ENCODE results near the gene SERPINE2. TPM values are rescaled to one million over a fixed set of nuclear protein-coding genes. Genes with fewer than 3 reads are reported as not detected.

Gene SERPINE2
- total and polyA plus RNA-seq, 11 donors, result 9.3 to 61.7 (median 22.1) TPM

- Histone ChIP-seq H3K27ac (no peak overlapping the region), H3K27me3 (no peaks in the 10 kb centered on the region), H3K4me1 (peaks cover 0 to 61% (median 17%) of the 10 kb centered on the region in 12 donors), H3K9me3 (no peaks in the 10 kb centered on the region), H3K36me3 (no peaks in the 10 kb centered on the region), H3K4me3 (no peak overlapping the region)
- no peak for ATAC-seq
- 45 to 56% (median 53%) methylated on average over 5 of the region's 5 CpGs for WGBS, 4 donors
- no peak for TF ChIP-seq POLR2A (IDR thresholded peaks at IDR 0.05)
- TF ChIP-seq CTCF (IDR thresholded peaks at IDR 0.05), result no peak
- intact Hi-C loops (cut with DNase I), result no loop called here
- no peak for DNase-seq
Measured at GRCh38 chr2:223947711-223948205, 91.3 kb downstream of the SERPINE2 start.

GRCh38 chr2:223945755-223946154 is 93.3 kb downstream of the SERPINE2 start:
- Histone ChIP-seq H3K27ac (peak overlapping the region in 1 of 12 donors; percentile 98), H3K9me3 (no peaks in the 10 kb centered on the region), H3K4me3 (peak overlapping the region in 8 of 12 donors; percentile 89 to 100 (median 98)), H3K36me3 (no peaks in the 10 kb centered on the region), H3K27me3 (no peaks in the 10 kb centered on the region), H3K4me1 (peaks cover 0 to 74% (median 28%) of the 10 kb centered on the region in 12 donors)
- TF ChIP-seq POLR2A (IDR thresholded peaks at IDR 0.05) (no peak), CTCF (IDR thresholded peaks at IDR 0.05) (no peak)
- intact Hi-C loops (cut with DNase I), result loop anchor here in 1 of 10 donors (1.0 kb wide), 1 partner anchor 12 kb away; the partner anchor contains the start of gene MRPL44
- DNase-seq, result no peak
- no peak for ATAC-seq
- WGBS, 4 donors, result 44 to 51% (median 48%) methylated on average over 4 of the region's 4 CpGs

GRCh38 chr2:223944703-223945531 is 94.2 kb downstream of the SERPINE2 start, which contains the start of gene WDFY1:
Gene WDFY1, minus strand, starts transcription at chr2:223945335. Its CDS starts 51 bp downstream, at chr2:223945284.
- intact Hi-C loops (cut with DNase I), result loop anchor here in 1 of 10 donors (1.0 kb wide), 1 partner anchor 12 kb away; the partner anchor contains the start of gene MRPL44
- TF ChIP-seq CTCF (IDR thresholded peaks at IDR 0.05) (peak in 1 of 12 donors; percentile 8), POLR2A (IDR thresholded peaks at IDR 0.05) (peak in 1 of 2 donors; percentile 70)
- WGBS, 4 donors, result 0 to 2% (median 1%) methylated on average over 26 to 87 of the region's 87 CpGs
- peaks cover 0 to 74% (median 29%) of the 10 kb centered on the region in 12 donors for H3K4me1 ChIP-seq
- DNase-seq (peak; percentile 90 to 96 (median 93)), ATAC-seq (peak; percentile 87 to 98 (median 96))
- H3K4me3 ChIP-seq, result peak within 1 kb of the TSS; percentile 70 to 100 (median 96)
- peak within 1 kb of the TSS; percentile 89 to 98 (median 95) for H3K27ac ChIP-seq
- no peaks in the 10 kb centered on the region for H3K36me3 ChIP-seq
- no peaks in the 10 kb centered on the region for H3K9me3 ChIP-seq
- no peaks in the 10 kb centered on the region for H3K27me3 ChIP-seq

- ATAC-seq (peak; percentile 32 to 68 (median 61)), DNase-seq (peak; percentile 27 to 68 (median 47))
- H3K36me3 ChIP-seq, result no peaks in the 10 kb centered on the region
- no peaks in the 10 kb centered on the region for H3K27me3 ChIP-seq
- no peaks in the 10 kb centered on the region for H3K9me3 ChIP-seq
- 0 to 1% (median 0%) methylated on average over 31 to 46 of the region's 46 CpGs for WGBS, 4 donors
- peaks cover 0 to 74% (median 30%) of the 10 kb centered on the region in 12 donors for H3K4me1 ChIP-seq
- TF ChIP-seq POLR2A (IDR thresholded peaks at IDR 0.05) (no peak), CTCF (IDR thresholded peaks at IDR 0.05) (peak in 1 of 12 donors; percentile 10)
- intact Hi-C loops (cut with DNase I), result no loop called here
- peak overlapping the region; percentile 89 to 98 (median 95) for H3K27ac ChIP-seq
- peak overlapping the region; percentile 70 to 100 (median 96) for H3K4me3 ChIP-seq
Measured at GRCh38 chr2:223944166-223944702, 94.9 kb downstream of the SERPINE2 start.

Measured in heart left ventricle (tissue), 16 donors.